ENCODE results near the gene MUC4.
"Not testable (repeated sequence)": the region's sequence is repeated elsewhere in the genome, so short reads cannot be mapped to it uniquely, and the experiment has no call there.

The MUC4 gene

DNA sequence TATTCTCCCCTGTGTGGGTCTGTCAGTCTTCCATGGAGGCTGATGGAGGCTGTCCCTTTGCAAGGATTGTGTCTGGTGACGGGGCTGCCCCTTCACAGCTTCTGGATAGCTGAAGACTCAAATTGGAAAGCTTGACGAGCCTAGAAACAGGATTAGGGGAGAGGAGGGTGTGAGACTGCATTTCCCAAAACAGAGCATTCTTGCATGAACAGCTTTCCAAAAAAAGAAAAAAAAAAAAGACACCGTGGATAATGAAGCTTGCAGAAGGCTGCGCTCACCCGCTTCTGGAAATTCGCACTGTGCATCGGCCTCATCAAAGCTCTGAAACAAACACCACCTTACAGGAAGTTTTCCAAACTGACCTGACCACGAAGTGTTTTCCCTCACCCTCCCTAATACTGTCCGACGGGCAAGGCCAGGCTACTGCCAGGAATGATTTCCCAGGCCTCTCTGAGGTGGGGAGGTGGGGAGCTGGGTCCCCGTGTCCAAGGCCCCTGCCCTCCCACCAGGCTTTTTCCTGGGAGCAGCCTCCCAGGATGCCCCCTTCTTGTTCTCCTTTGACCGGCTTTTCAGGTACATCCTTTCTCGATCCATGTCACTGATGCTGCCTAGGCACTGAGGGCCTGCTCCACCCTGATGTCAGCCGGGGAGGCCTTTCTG lies 24.9 kb upstream of the MUC4 start:
- H3K4me3 ChIP-seq (ENCODE audit: low read depth, low read length), result no peak overlapping the region

DNA sequence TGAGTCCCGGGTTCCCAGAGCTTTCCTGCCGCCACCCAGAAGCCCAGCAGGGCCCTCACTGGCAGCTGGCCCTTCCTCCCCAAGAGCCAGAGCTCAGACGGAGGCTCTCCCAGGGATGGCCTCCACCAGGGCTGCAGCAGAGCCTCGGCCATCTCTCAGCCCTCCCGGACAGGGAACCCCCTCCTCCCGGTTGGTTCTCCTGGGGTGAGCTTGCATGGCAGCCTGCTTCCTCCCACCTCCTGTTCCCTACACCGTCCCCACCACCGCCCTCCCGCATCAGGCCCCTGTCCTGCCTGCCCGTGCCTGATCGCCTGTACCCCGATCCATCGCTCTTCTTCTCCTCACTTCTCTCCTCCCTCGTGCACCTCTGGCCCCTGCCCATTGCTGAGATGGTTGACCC lies 24.1 kb upstream of the MUC4 start:
- no peak for DNase-seq (ENCODE audit: low read depth)
- H3K4me3 ChIP-seq (ENCODE audit: low read depth, low read length), result no peak overlapping the region

More for the DNA sequence above, 24.9 kb upstream of the MUC4 start:
- DNase-seq (ENCODE audit: low read depth), result no peak

- no peak for DNase-seq (ENCODE audit: low read depth)
- no peak overlapping the region for H3K4me3 ChIP-seq (ENCODE audit: low read depth, low read length)
Observed at GRCh38 chr3:195834675-195835583, 23.2 kb upstream of the MUC4 start.

DNA sequence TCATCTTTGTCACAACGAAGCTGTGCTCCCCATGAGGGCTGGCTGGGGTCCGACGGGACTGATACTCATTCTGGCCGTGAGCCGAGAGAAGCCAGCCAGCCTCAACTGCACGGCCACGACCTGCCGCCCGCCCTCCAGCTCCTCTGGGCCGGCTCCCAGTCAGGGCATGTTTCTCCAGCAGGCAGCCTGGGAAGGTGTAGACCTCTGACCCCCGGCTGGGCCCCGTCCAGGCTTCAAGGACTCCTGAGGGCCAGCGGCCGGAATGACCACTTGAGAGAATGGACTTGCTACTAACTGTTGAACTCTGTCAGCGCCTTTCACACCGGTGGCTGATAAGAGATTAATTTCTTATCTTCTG lies 18.1 kb upstream of the MUC4 start:
- H3K4me3 ChIP-seq (ENCODE audit: low read depth, low read length), result no peak overlapping the region
- DNase-seq (ENCODE audit: low read depth), result no peak

- no peak for DNase-seq (ENCODE audit: low read depth)
- H3K4me3 ChIP-seq (ENCODE audit: low read depth, low read length), result no peak overlapping the region
Observed at GRCh38 chr3:195828762-195829161, 17.0 kb upstream of the MUC4 start.

DNA sequence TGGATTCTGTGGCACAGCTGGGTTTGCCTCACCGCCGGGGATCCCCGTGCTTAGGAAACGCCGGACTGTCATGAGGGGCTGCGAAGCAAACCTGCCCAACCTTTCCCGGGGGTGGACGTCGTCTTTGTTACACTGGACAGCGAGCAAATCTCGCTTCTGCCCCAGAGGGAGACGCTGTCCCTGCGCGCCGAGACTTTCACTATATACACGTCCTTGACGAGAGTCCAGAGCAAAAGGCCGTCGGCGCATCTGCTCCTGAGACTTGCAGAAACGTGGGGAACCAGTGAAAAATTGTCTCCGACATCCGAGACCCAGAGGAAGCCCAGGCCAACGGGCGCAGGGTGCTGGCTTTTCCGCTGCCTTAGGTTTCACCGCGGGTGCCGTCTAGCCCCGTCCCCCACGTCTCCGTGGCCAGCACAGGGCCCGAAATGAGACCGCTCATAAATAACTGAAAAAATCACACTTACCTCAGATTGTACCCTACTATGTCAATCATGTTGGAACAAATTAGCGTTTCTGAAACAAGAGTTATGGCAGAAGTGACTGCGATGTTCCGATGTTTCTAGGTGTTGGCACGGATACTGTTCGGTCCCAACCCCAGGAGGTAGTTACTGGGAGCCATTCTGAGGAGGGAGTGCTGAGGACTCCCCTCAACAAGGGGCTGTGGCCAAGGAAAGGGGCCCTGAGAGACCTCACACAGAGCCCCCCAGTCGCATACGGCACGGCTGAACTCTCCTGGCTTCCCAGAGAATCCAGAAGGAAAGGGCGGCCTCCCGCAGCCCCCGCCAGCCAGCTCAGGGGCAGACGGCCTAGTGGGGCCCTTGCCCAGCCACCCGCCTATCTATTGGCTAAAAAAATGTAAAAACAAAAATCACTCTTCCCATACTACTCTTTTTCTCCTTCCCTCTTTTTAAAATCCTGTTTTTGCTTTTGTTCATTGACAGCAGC lies 14.4 kb upstream of the MUC4 start:
- no peak overlapping the region for H3K4me3 ChIP-seq (ENCODE audit: low read depth, low read length)
- DNase-seq (ENCODE audit: low read depth), result no peak

DNA sequence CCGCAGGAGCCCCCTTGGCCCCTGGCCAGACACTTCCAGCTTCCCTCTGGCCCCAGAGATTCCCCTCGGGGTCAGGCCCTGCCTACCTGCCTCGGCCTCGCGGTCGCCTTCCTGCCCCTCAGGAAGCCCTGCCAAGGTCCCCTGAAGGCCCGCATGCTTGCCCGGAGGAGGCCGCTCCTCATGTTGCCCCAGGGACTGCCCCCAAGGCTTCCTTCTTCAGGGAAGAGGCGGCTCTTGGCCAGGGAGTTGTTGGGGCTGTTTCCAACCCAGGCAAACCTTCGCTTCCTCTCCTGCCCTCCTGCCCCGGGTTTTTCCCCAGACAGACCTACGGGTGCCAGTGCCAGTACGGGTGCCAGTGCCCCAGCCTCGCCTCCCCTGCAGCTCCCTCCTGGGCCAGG lies 13.5 kb upstream of the MUC4 start:
- H3K4me3 ChIP-seq (ENCODE audit: low read depth, low read length), result no peak overlapping the region
- DNase-seq (ENCODE audit: low read depth), result no peak

- DNase-seq (ENCODE audit: low read depth), result not testable (repeated sequence)
Observed at GRCh38 chr3:195824425-195825190, 12.9 kb upstream of the MUC4 start.

GRCh38 chr3:195823999-195824398 lies 12.3 kb upstream of the MUC4 start:
- DNase-seq (ENCODE audit: low read depth), result no peak

More at GRCh38 chr3:195824425-195825190, 12.9 kb upstream of the MUC4 start:
- H3K4me3 ChIP-seq (ENCODE audit: low read depth, low read length), result not testable (repeated sequence)

GRCh38 chr3:195823280-195823679 lies 11.6 kb upstream of the MUC4 start:
- DNase-seq (ENCODE audit: low read depth), result no peak
- no peak overlapping the region for H3K4me3 ChIP-seq (ENCODE audit: low read depth, low read length)

More at GRCh38 chr3:195823999-195824398, 12.3 kb upstream of the MUC4 start:
- H3K4me3 ChIP-seq (ENCODE audit: low read depth, low read length), result no peak overlapping the region

GRCh38 chr3:195822131-195822696 lies 10.5 kb upstream of the MUC4 start:
- DNase-seq (ENCODE audit: low read depth), result no peak
- no peak overlapping the region for H3K4me3 ChIP-seq (ENCODE audit: low read depth, low read length)

- no peak for DNase-seq (ENCODE audit: low read depth)
- no peak overlapping the region for H3K4me3 ChIP-seq (ENCODE audit: low read depth, low read length)
Observed at GRCh38 chr3:195821403-195822130, 9.8 kb upstream of the MUC4 start.

GRCh38 chr3:195820901-195821300 lies 9.2 kb upstream of the MUC4 start:
- DNase-seq (ENCODE audit: low read depth), result no peak
- H3K4me3 ChIP-seq (ENCODE audit: low read depth, low read length), result no peak overlapping the region

GRCh38 chr3:195820186-195820585 lies 8.5 kb upstream of the MUC4 start:
- no peak for DNase-seq (ENCODE audit: low read depth)
- H3K4me3 ChIP-seq (ENCODE audit: low read depth, low read length), result no peak overlapping the region

GRCh38 chr3:195818301-195818700 lies 6.6 kb upstream of the MUC4 start:
- H3K4me3 ChIP-seq (ENCODE audit: low read depth, low read length), result no peak overlapping the region
- no peak for DNase-seq (ENCODE audit: low read depth)

DNA sequence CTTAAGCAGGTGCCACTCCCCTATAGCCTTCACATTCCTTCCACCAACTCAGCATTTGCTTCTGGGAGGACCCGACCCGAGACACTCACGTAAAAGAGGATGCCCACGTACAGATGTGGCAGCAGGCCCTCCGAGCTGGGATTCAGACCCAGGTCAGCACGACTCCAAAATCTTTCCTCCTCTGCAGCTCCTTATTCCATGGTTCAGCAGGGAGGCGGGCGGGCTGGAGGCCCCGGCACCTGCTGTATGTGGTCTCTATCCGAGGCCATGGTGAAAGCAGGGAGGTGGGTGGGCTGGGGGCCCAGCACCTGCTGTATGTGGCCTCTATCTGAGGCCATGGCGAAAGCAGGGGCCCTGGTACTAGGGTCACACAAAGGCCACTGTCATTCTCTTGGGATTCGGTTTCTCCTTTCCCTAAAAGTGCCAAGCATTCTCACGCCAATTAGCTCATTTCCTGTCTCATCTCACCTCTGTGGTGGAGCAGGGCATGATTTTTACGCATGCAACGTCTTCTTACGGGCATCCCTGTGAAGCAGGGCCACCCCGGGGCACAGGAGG lies 5.9 kb upstream of the MUC4 start:
- no peak for DNase-seq (ENCODE audit: low read depth)
- no peak overlapping the region for H3K4me3 ChIP-seq (ENCODE audit: low read depth, low read length)

GRCh38 chr3:195816276-195816913 lies 4.7 kb upstream of the MUC4 start:
- H3K4me3 ChIP-seq (ENCODE audit: low read depth, low read length); DNase-seq (ENCODE audit: low read depth): not testable (repeated sequence)

Measured in skeletal muscle cell (primary cell).